ENCODE results near the gene CDKN1A.
"Not testable (repeated sequence)": the region's sequence is repeated elsewhere in the genome, so short reads cannot be mapped to it uniquely, and the experiment has no call there.

The CDKN1A gene

GRCh38 chr6:36699348-36699747 lies 20.8 kb downstream of the CDKN1A start:
- DNase-seq = peak; percentile 42 to 52 (median 47)

- no peak for DNase-seq
Observed at GRCh38 chr6:36700071-36700812, 21.7 kb downstream of the CDKN1A start.

- DNase-seq = peak; percentile 58 to 65 (median 62)
Observed at GRCh38 chr6:36700831-36701230, 22.3 kb downstream of the CDKN1A start.

- peak; percentile 47 to 69 (median 60) for DNase-seq
Observed at GRCh38 chr6:36701401-36701991, 23.0 kb downstream of the CDKN1A start.

GRCh38 chr6:36702656-36703055 lies 24.1 kb downstream of the CDKN1A start:
- no peak for DNase-seq

GRCh38 chr6:36703081-36703606 lies 24.6 kb downstream of the CDKN1A start:
- DNase-seq = no peak

- no peak for DNase-seq
Observed at GRCh38 chr6:36703982-36704381, 25.5 kb downstream of the CDKN1A start.

GRCh38 chr6:36704961-36705577 lies 26.6 kb downstream of the CDKN1A start:
- DNase-seq = not testable (repeated sequence)

GRCh38 chr6:36706339-36706738 lies 27.8 kb downstream of the CDKN1A start:
- no peak for DNase-seq

- no peak for DNase-seq
Observed at GRCh38 chr6:36712816-36713215, 34.3 kb downstream of the CDKN1A start.

- DNase-seq = no peak
Observed at GRCh38 chr6:36713846-36714245, 35.3 kb downstream of the CDKN1A start.

- DNase-seq = no peak
Observed at GRCh38 chr6:36714511-36714910, 36.0 kb downstream of the CDKN1A start.

- DNase-seq = no peak
Observed at GRCh38 chr6:36715469-36715868, 37.0 kb downstream of the CDKN1A start.

- no peak for DNase-seq
Observed at GRCh38 chr6:36716476-36717093, 38.1 kb downstream of the CDKN1A start.

- DNase-seq = no peak
Observed at GRCh38 chr6:36717231-36717825, 38.8 kb downstream of the CDKN1A start.

GRCh38 chr6:36717871-36718540 lies 39.5 kb downstream of the CDKN1A start:
- no peak for DNase-seq

GRCh38 chr6:36718560-36718959 lies 40.0 kb downstream of the CDKN1A start:
- no peak for DNase-seq

- DNase-seq = no peak
Observed at GRCh38 chr6:36719126-36719525, 40.6 kb downstream of the CDKN1A start.

GRCh38 chr6:36720251-36721141 lies 42.0 kb downstream of the CDKN1A start:
- no peak for DNase-seq

- DNase-seq = no peak
Observed at GRCh38 chr6:36721369-36722140, 43.0 kb downstream of the CDKN1A start.

- DNase-seq = no peak
Observed at GRCh38 chr6:36722365-36722764, 43.9 kb downstream of the CDKN1A start.

Measured in suppressor macrophage treated with lipopolysaccharide for 1 hour (primary cell).